ENCODE measurements around the gene PNMA1.

PNMA1 gene

DNA sequence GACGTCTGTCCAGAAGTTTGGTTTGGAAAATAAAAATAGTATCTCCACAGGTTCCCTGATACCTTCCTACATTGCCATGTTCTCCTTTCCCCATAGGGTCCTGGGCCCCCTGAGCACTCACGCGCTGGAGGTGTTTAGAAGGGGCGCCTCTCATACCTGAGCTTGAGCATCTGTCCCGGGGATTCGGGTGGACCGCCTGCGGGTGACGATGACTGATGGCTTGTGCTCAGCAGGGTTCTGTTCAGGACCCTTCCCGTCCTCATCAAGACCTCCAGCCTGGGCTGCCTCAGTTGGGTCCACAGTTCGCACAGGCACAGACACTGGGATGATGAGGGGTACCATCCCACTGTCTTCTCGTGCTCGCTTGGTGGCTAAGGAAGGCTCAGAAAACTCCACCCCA lies 22.7 kb upstream of the PNMA1 start:
- DNase-seq, result no peak

DNA sequence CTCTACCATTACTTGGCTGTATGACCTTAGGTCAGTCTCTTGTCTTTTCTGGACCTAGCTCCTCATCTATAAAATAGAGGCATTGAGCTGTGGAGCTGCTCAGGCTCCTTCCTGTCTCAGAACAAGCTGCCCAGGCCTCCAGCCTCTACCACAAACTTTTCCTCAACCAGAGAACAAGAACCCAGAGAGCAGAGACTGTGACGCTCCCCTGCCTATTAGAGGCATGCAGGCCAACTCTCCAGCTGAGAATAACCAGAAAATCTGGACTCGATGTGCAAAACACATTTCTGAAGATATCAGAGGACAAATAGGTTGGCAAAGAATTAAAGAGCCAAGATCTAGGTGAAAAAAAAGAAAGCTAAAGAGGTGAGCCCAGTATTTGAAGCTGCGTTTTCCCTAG lies 17.8 kb upstream of the PNMA1 start:
- no peak for DNase-seq

DNA sequence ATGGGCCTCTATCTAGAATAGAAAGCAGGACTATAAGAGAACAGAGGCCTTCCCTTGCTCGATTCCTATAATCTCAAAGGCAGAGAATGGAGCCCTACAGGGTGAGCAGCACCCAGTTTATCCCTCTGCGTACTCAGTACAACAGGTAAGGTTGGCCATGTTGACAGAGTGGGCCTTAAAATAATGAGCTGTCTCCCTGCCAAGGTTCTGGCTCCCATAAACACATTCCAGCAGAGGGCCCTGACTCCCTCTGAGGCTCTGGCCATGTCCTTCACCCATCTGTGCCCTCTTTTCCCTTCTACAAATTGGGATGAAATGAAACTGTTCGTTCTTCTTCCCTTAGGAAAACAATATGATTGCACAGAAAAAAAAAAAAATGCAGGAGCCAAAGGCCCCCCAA lies 16.9 kb upstream of the PNMA1 start:
- no peak for DNase-seq

DNA sequence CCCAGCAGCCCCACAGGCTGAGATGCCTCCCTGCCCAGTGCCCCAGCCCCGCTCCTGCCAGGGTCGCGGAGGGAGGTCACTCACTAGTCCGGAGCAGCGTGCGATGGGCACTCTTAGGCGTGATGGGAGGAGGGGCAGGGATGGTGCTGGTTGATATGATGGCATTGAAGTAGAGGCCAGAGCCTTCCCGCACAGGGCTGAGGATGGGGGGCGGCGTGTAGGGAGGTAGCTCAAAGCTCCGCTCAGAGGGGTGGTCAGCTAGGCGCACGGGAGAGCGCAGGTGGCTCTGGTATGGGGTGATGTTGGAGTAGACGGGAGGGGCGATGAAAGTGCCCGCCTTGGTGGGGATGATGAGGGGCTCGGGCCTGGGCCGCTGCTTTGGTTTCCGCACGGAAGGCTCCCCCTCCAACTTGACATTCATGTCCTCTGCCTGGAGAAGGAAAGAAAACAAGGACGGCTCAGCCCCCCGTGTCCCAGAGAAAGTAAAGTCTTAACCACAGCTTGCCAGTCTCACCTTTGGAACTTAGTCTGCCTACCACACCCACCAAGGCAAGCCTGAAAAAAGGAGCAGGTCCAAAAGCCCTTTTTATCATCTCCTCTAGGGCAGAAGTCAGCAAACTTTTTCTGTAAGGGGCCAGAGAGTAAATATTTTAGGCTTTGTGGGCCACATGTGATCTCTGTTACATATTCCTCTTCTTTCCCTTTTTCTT lies 15.5 kb upstream of the PNMA1 start:
- DNase-seq, result no peak

DNA sequence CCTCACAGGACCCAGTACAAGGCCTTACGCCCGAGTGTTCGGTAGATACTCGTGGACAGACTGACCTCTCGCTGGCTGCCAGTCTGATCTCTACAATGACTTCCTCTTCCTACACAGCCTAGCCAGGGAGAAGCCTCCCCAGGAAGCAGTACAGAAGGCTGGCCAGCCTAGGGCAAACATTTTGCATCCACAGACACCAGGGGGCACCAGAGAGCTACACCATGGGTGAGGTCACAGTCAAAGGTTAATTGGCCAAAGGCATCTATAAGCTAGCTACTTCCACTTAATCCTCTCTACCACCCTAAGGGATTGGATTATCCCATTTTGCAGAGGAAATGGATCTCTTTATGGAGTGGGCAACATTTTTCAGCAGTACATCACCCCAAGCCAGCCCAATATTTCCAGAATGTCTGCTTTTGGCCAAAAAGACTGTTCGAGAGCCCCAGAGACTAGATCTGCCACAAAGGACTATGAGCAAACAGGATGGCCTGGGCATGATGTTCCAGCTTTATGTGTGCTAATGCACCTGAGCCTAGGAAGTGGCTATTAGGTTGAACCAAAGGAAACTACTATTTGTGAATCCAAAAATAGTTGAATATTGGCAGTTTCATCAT lies 14.6 kb upstream of the PNMA1 start:
- peak; percentile 82 to 94 for DNase-seq

DNA sequence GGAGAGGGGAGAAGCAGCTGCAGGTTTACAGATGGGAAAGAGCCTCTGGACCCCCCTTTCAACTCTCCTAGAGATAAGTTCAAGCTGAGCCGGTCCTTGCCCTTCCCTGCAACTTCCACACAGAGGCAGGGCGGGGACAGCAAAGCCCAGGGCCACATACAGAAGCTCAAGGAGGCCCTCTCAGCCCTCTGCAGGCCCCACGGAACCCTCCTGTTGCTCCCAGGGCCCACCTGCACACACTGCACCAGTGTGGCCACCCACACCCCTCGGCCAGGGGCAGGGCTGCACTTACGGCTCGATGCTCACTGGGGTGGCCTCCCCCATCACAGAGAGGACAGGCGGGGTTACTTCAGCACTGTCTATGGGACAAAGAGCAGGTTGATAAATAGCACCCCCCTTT lies 13.0 kb upstream of the PNMA1 start:
- no peak for DNase-seq

DNA sequence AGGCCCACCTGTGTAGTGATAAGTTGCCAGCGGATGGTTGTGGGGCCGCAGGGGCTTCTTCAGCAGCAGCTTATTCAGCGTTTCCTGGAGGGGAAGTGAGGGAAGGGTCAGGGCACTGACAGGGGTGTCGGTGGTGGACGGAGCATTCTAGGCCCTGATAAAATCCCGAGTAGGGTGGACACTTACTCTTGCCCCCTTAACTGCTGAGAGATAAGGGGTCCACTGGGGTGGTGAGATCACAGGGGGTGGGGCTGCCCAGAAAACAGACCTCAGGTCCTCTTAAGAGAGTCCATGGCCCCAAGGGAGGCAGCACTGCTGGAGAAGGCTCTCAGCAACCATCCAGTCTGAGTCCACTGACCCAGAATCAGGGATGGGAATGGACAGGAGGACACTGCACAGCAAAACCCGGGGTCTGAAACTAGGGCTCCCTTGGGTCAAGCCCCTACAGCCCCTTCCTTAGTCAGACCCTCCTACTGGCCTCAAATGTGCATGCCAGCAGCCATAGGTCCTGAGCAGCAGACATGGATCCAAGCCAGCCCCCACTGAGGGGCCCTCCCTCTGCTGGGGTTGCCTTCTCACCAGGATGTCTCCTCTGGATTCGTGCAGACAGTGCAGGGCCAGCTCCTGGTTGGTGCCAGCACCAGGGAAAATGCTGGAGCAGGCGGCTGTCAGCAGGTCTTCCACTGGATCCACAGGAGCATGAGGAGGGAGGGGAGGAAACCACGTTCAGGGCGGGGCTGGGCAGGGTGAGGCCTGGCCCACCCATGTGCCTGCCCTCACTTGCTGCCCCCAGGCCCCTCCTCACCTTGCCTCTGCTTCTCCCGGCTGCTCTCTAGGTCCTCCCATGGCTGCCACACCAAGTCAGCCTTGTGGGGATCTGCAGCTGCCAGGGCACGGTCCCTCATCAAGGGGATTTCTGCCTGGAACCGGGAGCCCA lies 12.1 kb upstream of the PNMA1 start:
- DNase-seq, result no peak

DNA sequence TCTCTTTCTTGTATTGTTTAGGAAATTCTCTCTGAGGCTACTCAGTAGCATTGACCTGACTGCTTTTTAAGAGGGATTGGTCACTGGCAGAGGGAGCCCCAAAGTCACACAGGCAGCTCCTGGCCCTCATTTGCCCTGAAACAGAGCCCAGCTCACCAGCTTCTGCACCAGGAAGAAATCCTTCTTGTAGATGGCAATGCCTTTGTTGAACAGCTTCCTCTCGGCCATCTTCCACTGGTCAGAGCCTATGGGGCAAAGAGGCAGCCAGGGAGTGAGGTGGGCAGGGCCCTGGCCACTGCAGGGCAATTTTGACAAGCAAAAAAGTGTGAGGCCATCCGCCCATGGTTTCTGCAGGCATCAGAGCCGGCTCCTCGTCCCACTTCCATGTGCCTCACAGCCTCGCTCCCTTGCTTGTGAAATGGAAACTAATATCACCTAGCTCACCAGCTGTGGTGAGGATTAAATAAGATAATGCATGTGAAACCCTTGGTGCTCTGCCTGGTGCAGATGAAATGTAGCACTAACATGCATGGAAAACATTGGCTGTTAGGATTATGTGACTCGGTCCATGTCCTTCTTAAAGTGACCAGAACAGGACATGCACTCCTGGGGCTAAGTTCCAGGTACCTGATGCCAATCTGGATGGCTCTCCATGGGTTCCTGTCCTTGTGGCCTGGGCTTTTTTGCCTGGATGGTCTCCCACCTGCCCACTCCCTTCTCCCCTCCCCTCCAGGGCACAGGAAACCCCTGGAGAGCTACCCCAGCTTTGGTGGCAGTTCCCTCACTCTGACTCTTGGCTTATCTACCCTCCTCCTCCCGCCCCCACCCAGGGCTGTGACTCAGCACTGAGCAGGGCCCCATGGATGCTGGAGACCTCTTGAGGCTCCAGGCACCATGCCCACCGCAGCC lies 11.2 kb upstream of the PNMA1 start:
- DNase-seq, result no peak

DNA sequence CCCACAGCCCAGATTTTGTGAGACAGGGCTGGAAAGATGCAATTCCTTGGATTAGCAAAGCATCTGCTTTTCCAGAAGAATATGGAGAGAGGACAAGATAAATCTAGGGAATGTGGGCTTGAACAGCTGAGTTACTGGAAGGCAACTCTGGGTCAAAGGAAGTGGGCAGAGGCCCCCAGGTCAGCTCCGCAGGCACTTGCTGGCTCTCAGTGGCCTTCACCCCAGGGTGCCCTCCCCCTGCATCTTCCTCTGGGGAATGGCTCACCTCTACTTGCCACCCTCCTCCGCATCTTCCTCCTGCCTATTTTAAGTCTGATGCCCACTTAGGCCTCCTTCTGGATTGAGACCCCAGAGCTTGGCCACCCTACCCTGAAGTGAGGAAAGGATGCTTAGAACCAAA lies 10.5 kb upstream of the PNMA1 start:
- no peak for DNase-seq

DNA sequence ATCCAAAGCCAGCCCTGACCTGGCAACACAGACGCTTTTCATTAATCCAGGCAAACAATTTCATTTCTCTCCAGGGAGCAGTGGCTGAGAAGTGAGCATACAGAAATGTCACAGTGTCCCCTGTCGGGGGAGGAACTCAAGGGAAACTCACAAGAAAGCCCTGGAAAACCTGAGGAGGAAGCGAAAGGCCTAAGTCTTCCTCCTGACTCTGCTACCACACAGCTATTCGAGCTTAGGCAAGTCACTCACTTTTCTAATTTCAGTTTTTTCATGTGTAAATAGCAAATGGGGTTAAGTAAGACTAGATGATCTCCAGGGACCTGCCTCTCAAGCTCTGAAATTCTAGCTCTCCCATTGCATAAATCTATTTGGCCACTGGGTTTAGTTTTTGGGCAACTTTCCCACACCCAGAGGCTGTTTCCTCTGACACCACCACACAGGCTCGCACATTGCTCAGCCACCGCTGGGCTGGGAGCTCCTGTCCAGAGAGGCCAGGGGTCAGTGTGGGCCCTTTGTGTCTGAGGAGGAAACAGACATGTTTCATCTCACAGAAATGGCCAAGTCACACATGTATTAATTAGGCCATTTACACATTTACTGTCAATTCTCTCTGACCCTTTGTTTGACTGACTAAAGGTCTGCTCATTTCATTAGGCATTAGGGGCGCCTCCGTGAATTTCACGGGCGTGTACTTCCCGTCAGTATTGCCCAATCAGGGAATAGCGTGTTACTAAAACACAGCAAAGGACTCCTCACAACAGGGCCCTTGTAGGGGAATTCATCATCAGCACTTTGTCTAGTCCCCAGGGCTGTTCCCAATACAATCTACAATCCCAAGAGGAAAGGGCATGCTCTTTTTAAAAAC lies 9.8 kb upstream of the PNMA1 start:
- no peak for DNase-seq

DNA sequence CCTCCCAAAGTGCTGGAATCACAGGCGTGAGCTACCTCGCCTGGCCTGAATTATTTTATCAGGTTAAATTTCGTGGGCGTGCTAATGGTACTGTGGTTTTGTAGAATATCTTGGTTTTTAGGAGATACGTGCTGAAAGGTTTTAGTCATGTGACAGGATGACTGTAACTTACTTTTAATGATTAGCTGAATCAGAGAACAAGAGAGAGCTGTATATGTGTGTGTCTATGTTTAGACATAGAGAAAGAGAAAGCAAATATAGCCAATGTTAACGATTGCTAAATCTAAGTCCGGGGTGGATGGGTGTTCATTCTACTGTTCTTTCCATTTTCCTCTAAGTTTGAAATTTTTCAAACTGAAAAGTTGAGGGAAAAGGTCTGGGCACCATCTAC lies 9.2 kb upstream of the PNMA1 start:
- DNase-seq, result no peak

DNA sequence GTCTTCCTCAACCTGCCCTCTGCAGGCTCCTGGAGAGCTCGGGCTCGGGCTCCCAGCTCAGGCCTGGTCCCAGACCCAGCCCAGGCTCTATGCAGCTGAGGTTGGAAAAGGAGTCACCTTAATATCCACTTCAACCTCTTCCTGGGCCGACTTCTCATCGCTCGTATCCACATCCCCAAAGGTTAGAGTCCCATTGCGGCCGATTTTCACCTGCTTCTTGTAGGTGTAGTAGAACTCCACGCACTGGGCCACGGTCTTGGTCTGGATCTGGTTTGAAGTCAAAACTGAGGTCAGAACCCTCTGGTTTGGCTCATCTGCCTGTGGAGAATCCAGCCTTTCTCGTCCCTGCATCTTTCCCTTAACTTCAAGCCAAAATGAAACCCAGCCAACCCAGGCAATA lies 8.4 kb upstream of the PNMA1 start:
- DNase-seq, result no peak

DNA sequence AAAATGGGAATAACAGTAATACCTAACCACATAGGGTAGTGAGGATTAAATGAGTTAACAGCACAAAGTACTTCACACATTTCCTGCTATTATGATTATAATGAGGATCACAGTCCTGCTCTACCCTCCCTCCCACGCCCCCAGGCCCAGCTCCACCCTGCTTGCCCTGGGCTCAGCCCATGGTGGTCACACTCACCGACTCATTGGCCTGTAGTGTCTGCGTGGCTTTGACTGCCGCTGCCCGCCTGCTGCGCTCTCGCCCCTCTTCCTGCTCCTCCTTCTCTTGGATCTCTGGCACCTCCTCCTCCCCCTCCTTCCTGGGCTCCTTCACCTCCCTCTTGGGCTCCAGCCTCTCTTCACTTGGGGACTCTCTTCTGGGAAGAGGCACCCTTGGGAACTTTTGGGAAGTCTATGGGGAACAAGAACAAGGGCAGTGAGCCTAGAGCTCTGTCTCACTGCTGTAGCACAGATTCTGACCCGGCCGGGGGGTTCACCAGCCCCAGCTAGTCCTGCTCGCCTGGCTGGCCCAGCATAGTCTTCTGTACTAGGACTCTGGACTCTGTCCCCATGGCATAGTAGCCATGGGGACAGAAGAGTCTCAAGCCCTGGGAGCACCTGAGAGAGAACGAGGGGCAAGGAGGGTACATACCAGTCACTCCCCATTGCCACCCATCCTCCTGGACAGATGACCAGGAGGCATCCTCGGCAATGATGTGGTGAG lies 7.1 kb upstream of the PNMA1 start:
- DNase-seq, result no peak

DNA sequence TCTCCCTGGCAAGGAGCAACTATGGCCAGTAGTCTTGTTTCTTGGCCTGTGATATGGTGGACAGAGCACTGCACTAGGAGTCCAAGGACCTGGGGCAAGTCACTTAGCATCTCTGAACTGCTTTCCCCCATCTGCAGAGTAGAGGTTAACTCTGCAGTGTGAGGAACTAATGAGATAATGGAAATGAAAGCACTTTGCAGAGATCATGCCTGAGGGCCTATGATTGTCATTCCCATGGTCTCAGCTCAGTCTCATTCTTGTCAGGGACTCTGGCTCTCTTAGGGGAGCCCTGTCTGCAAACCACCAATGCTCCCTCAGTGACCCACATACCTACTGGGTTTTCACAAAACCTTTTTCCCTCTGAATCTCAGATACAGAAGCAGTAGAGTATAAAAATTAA lies 6.5 kb upstream of the PNMA1 start:
- DNase-seq, result no peak

DNA sequence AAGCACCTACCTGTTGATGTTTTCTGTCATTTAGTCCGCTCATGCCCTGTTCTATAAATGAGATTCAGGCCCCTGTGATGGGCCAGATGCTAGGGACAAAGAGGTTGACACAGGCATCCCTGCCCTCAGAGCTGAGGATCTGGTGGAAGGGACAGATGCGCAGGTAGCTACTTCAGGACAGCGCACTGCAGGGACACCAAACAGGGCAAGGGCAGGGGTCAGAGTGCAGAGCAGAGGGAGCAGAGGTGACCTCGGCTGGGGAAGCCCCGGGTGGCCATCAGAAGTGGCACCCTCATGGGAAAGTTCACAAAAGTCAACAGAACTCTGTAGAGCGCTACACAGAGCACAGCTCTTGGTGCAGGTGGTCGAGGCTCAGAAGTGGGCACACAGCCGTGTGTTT lies 5.6 kb upstream of the PNMA1 start:
- DNase-seq, result no peak

DNA sequence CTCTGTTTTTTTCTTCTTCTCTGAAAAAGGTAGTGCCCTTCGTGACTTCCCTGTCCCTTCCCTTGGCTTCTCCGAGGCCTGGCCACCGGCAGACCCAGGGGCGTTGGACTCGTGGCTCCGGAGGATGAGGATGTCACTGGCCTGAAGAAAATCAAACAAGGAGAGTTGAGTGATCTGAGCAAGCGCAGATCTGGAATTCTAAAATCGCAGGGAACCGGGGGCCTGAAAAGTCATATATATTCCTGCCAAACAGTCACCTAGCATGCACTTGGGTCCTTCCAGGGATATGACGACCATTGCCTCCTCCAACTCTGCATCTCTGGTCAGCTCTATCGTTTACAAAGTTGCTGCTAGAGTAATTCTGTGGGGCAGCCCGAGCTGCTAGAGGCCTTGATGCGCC lies 5.2 kb upstream of the PNMA1 start:
- no peak for DNase-seq

DNA sequence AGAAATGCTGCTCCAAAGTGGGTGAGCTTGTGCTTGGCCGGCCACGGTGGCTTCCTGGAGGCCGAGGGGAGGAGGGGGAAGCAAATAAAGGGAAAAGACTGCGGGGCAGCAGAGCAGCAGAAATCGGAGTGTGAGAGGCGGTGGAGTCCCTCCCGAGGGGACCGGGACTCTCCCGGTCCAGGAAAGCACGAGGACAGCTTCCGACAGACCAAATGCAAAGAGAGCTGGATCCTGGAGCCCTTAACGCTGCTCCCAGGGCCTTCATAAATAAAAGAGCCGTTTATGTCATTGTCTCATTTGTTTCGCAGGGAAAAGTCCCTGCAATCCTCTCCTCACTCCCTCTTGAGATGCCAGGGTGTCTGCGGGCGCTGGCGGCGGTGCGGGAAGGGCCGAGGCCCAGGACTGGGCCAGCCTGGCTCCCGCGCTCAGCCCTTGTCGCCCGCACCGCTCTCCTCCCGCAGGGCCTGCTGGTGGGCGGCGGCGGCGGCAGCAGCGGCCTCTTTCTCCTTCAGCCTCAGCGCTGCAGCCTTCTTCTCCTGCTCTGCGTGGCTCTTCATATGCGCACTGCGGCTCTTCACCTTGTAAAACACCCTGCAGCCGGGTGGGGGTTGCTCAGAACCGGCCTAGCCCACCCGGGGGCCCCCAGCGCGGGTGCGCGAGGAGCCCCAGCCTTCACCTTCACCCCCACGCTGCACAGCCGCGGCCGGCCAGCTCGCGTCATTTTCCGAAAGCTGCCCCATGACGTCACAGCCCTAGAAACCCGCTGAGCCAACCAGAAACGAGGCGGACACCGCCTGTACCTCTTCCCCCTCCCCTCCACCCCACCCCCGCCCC lies 4.5 kb upstream of the PNMA1 start:
- no peak for DNase-seq

DNA sequence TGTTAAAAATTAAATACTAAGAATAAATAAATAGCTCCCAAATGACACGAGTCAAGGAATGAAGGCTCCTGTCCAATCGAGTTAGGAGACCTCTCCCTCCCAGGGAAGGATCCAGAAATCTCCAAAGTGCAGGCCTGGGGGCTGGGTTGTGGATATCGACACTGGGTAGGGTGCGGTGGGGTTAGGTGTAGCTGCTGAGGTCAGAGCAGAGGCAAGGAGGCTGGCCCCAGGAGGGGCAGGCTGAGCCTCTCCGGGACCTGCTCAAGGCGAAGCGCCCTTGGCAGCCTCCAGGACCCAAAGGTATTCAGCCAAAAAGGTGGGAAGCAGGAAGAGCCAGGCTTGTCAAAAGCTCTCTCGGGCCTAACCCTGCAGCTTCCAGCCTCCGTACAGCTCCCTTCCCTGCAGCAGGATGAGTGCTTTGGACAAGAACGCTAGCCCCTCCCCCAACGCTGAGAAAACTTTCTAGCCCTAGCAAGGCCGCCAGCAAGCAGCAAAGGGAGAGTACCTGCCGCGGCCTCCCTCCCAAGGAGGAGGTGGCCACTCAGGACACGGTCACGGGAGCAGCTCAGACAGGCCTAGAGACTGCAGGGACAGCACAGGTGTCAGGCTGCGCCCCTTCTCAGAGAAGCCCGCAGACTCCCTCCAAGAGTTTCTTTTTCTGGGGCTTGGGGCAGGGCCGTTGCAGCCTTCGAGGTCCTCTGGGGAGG lies 3.7 kb upstream of the PNMA1 start:
- DNase-seq, result no peak

DNA sequence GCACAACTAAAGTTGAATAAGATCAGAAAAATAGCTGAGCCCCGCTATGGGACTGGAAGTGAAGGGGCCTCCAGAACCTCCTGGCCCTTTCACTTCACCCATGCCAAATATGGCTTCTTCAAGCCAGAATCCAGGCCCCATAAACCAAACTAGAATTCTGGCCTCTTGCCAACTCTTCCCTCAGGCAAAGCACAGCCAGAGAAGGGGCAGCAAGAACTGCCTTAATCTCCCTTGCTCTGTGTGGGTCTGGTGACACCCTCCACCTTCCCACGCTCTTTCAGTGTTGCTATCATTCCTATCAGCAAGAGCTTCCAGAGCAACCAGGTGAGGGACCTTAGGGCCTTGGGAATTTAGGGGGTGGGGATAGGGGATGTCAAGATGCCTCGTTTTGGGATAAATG lies 3.1 kb upstream of the PNMA1 start:
- no peak for DNase-seq

DNA sequence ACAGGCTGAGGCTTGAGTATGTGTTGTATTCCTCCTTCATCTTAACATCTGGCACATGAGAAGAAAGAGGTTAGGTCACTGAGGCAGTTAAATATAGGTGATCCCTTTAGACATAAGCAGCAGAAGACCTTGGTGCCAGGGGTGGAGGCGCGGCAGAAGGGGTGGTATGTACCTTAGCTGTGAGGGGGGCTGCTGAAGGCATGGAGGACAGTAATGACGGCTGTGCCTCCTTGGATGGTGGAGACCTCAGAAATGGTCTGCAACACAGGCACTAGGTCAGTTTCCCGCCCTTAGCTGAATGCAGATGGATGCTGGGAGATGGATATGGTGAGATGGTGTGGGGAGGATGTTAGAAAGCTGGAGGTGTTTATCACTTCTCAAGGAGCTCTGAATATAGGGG lies 1.5 kb upstream of the PNMA1 start:
- no peak for DNase-seq

All from activated CD4-positive, alpha-beta T cell treated with anti-CD3 and anti-CD28 coated beads for 4 hours (primary cell).